K562 (cell line): ENCODE data around the gene PITRM1. TPM values are rescaled to one million over a fixed set of nuclear protein-coding genes. Genes with fewer than 3 reads are reported as not detected.

Experiments used
- ATAC-seq: fragments of 200-7000 bp; cut with Tn5 transposase; 3 replicates; pipeline ENCODE4 v1.9.1; 2020; ENCODE audit warnings: moderate library complexity
- BruUV-seq: library from RNA; stranded (reverse); fragments of 400-500 nt; replicated peaks from 2 replicates; lab custom pipeline; 2021; lab: Mats Ljungman, UMichigan
- CTCF ChIA-PET: fragments of 300-600 bp; formaldehyde crosslinking; extraction: SDS; loops from one replicate; lab custom pipeline; 2021; ENCODE audit warnings: low intra/inter-chr PET ratio; lab: Yijun Ruan, JAX
- POLR2A ChIA-PET: fragments of 300-600, 350-650 bp; sonication (Branson Sonifier 250); formaldehyde crosslinking; extraction: SDS; loops from one replicate; lab custom pipeline; 2021; ENCODE audit warnings: antibody characterized with exemption, inconsistent platforms; lab: Yijun Ruan, JAX
- DNase-seq, 4 experiments: peaks; one replicate each; pipeline versions ENCODE4 v3.0.0 to v3.0.0-alpha.2; 2011 to 2018; ENCODE audit warnings: low spot score in 3 of 4, mixed read lengths in 3 of 4; ENCODE audit errors: extremely low read depth in 1 of 4
- FAIRE-seq: peaks from 2 replicates; lab custom pipeline; 2011; peaks lifted over from hg19 to GRCh38; lab: Jason Lieb, UNC
- H2AFZ ChIP-seq: 2 replicates; pipeline ENCODE4 v1.6.0; 2011; ENCODE audit warnings: low read depth, low read length, control low read depth, inconsistent platforms
- H3K27ac ChIP-seq: fragments of 200-600 bp; 3 replicates; pipeline ENCODE4 v1.8.0; 2011; ENCODE audit warnings: low read depth, mild to moderate bottlenecking, control low read depth, inconsistent platforms, low read length, moderate library complexity, mixed read lengths; ENCODE audit errors: extremely low read depth
- H3K27me3 ChIP-seq, 2 experiments: fragments of 300-600 bp in 1 of 2; 2 replicates in 1 of 2; 3 replicates in 1 of 2; pipeline versions ENCODE4 v1.6.0 to v1.8.0; 2011; ENCODE audit warnings: inconsistent platforms in 2 of 2, low read length in 2 of 2, mild to moderate bottlenecking in 1 of 2, mixed read lengths in 1 of 2, moderate library complexity in 1 of 2; ENCODE audit not compliant: control insufficient read depth in 2 of 2, insufficient read depth in 2 of 2
- H3K36me3 ChIP-seq: fragments of 300-600 bp; 3 replicates; pipeline ENCODE4 v1.8.0; 2011; ENCODE audit warnings: mild to moderate bottlenecking, low read length, inconsistent platforms; ENCODE audit not compliant: control insufficient read depth, insufficient read depth
- H3K4me1 ChIP-seq, 2 experiments: fragments of 200-600 bp in 1 of 2; replicated peaks in 1 of 2; 2 replicates in 1 of 2; 3 replicates in 1 of 2; pipeline versions ENCODE4 v1.5.1 to v1.8.0; 2011; ENCODE audit warnings: inconsistent platforms in 2 of 2, low read length in 2 of 2, mild to moderate bottlenecking in 1 of 2, mixed read lengths in 1 of 2, moderate library complexity in 1 of 2; ENCODE audit not compliant: control insufficient read depth in 2 of 2, insufficient read depth in 2 of 2
- H3K4me2 ChIP-seq: 2 replicates; pipeline ENCODE4 v1.6.1; 2011; ENCODE audit warnings: low read length, control low read depth, inconsistent platforms, mixed read lengths; ENCODE audit not compliant: insufficient read depth
- H3K4me3 ChIP-seq: fragments of 200-600 bp; sonication (generic), shearing (Covaris generic); 2 replicates; pipeline ENCODE4 v1.5.1; 2016; ENCODE audit warnings: control low read depth, inconsistent platforms
- H3K79me2 ChIP-seq: fragments of 200-600 bp; 3 replicates; pipeline ENCODE4 v1.8.0; 2011; ENCODE audit warnings: low read length, inconsistent platforms; ENCODE audit not compliant: control insufficient read depth, insufficient read depth
- H3K9ac ChIP-seq, 2 experiments: 2 replicates each; pipeline versions ENCODE4 v1.6.0 to v1.6.1; 2011; ENCODE audit warnings: low read depth in 2 of 2, low read length in 2 of 2, control low read depth in 1 of 2, inconsistent platforms in 1 of 2, mild to moderate bottlenecking in 1 of 2, mixed read lengths in 1 of 2; ENCODE audit not compliant: insufficient read depth in 1 of 2
- H3K9me1 ChIP-seq: one replicate; pipeline ENCODE4 v1.6.0; 2011; ENCODE audit warnings: inconsistent platforms, mild to moderate bottlenecking, low read length, moderate library complexity; ENCODE audit not compliant: control insufficient read depth, insufficient read depth
- H3K9me3 ChIP-seq: replicated peaks from 2 replicates; pipeline ENCODE4 v1.5.1; 2011; ENCODE audit warnings: low read depth, low read length, inconsistent platforms; ENCODE audit not compliant: control insufficient read depth, insufficient read depth
- H4K20me1 ChIP-seq: replicated peaks from 2 replicates; pipeline ENCODE4 v1.6.1; 2011; ENCODE audit warnings: low read length, inconsistent platforms, mixed read lengths; ENCODE audit not compliant: control insufficient read depth, insufficient read depth
- ATF7 ChIP-seq: fragments of 450-650 bp; IDR thresholded peaks from 2 replicates; pipeline ENCODE4 v1.7.1; 2014; ENCODE audit warnings: mild to moderate bottlenecking, moderate library complexity
- POLR2G ChIP-seq: fragments of 200-400 bp; formaldehyde crosslinking; IDR thresholded peaks from 2 replicates; pipeline ENCODE4 v1.6.1; 2017; ENCODE audit warnings: low read depth, mild to moderate bottlenecking, antibody characterized with exemption, low read length, moderate library complexity
- WGBS: fragments of 100-300 bp; shearing (Covaris generic); methylation state at CpG from one replicate; pipeline ENCODE4 v1.1.6; 2016; ENCODE audit warnings: low coverage, mixed read lengths; ENCODE audit not compliant: insufficient coverage; ENCODE audit errors: missing lambda C conversion rate; 5-methylcytosine and 5-hydroxymethylcytosine counted together
- in situ Hi-C: fragments of 300-500 bp; cut with MboI; formaldehyde crosslinking; loops from 4 replicates; pipeline ENCODE4 v1.15.0; 2018; ENCODE audit warnings: inconsistent platforms, mixed read lengths
- intact Hi-C: fragments of 100-400 bp; cut with micrococcal nuclease; formaldehyde crosslinking; loops from 2 replicates; pipeline ENCODE4 v1.14.2; 2022
- polyA plus RNA-seq, 8 experiments: library from polyadenylated mRNA; depleted of rRNA in 4 of 8; stranded (reverse) in 5 of 8; unstranded in 3 of 8; fragments of >200 nt; fragmentation: Nextera tagmentation in 2 of 8; fragmentation: Illumina TruSeq in 1 of 8; extraction: Ambion mirVana in 2 of 8; extraction: Trizol in 1 of 8; gene quantifications; 2 replicates each; pipeline versions ENCODE4 v1.2.1 to v1.2.3, GENCODE V29; 2011 to 2014; ENCODE audit warnings: inconsistent platforms in 1 of 8, missing spikeins in 1 of 8
- total RNA-seq, 7 experiments: library from RNA; depleted of rRNA in 6 of 7; stranded (reverse); fragments of >200 nt in 6 of 7; fragmentation: Illumina TruSeq in 2 of 7; extraction: Trizol in 2 of 7; gene quantifications; 2 replicates each; pipeline versions ENCODE4 v1.2.1 to v1.2.3, GENCODE V29; 2011 to 2021; ENCODE audit warnings: low replicate concordance in 1 of 7

The PITRM1 gene
- total and polyA plus RNA-seq, 9 of the 15 experiments (the other 6 are each of a cell fraction or from before 2014, with no cell fraction given) = 21.1 to 70.4 (median 39.7) TPM

GRCh38 chr10:3123571-3124411, 48.8 kb downstream of the PITRM1 start (continued):
- TF ChIP-seq POLR2G = peak; percentile 48; the same call in 1 of the 2 replicates

GRCh38 chr10:3122486-3123205, 49.9 kb downstream of the PITRM1 start:
- Histone ChIP-seq H3K9me1 (no peaks in the 10 kb centered on the region), H3K36me3 (peaks cover 93% of the 10 kb centered on the region; the same call in 2 of the 3 replicates), H2AFZ (no peak overlapping the region), H3K79me2 (no peaks in the 10 kb centered on the region), H4K20me1 (no peaks in the 10 kb centered on the region), H3K27me3 (no peaks in the 10 kb centered on the region), H3K9me3 (no peaks in the 10 kb centered on the region), H3K4me3 (no peak overlapping the region), H3K4me1 (peaks cover 0 to 18% of the 10 kb centered on the region in 2 experiments; a peak in 2 of 5 replicates), H3K9ac (no peak overlapping the region), H3K4me2 (no peak overlapping the region), H3K27ac (no peak overlapping the region)
- ATAC-seq (no peak), FAIRE-seq (no peak), DNase-seq (no peak)
- POLR2A ChIA-PET = interaction anchor here (0.6 to 1.3 kb wide), 2 partner anchors 11 to 25 kb away, joined by 3 to 4 read pairs; no protein-coding TSS in a partner anchor
- CTCF ChIA-PET = no interaction called here
- TF ChIP-seq ATF7 (no peak), POLR2G (0 out of 2 replicates have a peak, but pooled peaks have one; percentile 14)
- intact Hi-C loops = no loop called here
- BruUV-seq = no TSS peak
- WGBS = 83% methylated on average over 21 of the region's 27 CpGs
- in situ Hi-C loops = no loop called here
